Superior temporal gyrus (tissue), 1 donor: Measurements from ENCODE around the gene F13A1.

Experiments used
- DNase-seq: peaks from one replicate; pipeline ENCODE4 v3.0.0-alpha.2; 2016; ENCODE audit errors: extremely low spot score

Gene F13A1

DNA sequence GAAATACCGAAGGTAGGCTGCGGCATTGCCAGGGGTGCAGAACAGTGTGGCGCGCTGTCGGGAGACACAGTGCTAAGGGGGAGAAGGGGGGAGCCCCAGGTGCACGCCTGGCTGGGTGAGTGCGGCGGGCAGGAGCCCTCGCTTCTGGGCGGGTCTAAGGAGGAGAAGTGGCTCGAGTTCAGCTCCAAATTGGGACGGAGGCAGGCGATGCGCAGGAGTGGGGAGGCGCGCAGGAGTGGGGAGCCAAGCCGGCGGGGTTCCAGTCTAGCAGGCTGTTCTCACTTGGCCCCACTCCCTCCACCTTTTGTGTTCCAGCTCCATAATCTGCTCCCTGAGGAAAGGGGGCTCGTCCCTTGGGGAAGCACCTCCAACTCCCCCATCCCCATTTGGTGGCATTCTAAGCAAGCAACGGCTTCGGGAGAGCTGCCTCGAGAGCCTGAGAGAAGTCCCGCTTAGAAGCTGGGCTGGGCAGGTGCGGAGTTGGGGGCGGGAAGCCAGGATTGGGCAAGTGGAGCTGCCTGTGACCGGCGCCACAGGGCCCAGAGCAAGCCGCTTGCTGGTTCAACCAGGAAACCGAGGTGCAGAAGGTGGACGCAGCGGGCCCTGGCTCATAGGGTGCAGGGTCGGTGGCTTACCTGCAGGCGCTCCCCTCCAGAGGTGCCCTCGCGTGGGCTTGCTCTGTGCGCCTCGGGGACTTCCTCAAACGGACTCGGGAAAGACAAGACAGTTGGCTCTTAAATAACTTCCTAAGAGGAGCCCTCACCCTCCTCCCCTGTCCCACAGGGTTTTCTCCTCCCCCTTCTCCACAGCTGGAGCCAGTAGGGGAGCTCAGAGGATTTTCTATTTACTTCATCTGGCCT, at the start of gene F13A1:
Gene F13A1 (minus strand): TSS at position 711 of the 860 bp plus-strand sequence. CDS start 1,998 bp downstream, outside the sequence.
- no peak for DNase-seq

DNA sequence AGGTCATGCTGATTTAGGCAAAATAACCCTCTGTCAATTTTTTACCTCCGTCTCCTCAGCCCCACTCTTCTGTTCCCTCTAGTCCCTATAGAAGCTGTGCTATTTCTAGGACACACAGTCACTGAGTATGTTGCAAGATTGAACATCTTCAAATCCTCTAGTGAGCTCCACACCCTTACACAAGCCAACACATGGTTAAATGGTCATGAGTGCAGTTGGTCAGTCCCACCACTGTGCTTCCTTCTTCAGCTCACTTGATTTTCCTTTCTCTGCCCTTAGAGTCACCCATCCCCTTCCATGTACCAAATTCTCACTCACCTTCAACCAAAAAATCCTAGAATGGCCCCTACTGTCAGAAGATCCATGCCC, 48.2 kb upstream of the F13A1 start:
- DNase-seq, result no peak

DNA sequence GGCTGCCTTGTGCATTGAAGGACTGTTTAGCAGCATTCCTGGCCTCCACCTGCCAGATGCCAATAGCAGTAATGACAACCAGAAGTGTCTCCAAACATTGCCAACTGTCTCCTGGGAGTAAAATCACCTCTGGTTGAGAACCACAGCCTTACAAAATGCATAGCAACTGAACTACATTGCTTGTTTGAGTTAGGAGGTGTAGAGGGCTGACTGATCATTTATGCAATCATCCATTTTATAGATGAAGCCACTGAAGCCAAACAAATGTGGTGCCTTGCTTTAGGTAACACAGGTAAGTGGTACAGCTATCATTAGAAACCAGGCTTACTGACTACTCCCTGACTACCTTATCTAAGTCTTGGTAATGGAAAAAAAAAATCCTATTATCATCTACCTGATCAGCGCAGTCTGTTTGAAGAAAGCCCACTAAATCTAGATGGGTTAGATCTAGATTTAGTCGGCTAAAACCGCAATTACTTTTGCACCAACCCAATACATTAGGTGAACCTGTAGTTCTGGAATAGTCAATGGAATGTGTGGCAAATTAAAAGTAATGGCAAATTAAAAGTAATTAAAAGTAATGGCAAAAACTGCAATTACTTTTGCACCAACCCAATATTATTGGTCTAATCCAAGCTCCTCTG, 47.7 kb upstream of the F13A1 start:
- DNase-seq, result no peak

- no peak for DNase-seq
These were observed 46.3 kb upstream of the F13A1 start for GRCh38 chr6:6366803-6367202.

DNA sequence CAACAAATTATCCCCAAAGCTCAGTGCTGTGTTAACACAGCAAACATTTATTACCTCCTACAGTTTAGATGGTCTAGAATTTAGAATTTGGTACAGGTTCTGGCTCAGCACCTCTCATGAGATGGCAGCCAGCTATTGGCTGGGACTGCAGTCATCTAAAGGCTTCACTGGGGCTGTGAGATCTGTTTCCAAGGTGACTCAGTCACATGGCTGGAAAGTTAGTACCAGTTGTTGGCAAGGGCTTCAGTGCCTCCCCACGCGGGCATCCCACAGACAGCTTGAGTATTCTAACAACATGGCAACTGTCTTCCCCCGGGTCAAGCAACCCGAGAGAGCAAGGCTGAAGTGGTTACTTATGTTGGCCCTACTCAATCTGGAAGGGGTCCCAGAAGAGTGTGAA, 44.8 kb upstream of the F13A1 start:
- no peak for DNase-seq

DNA sequence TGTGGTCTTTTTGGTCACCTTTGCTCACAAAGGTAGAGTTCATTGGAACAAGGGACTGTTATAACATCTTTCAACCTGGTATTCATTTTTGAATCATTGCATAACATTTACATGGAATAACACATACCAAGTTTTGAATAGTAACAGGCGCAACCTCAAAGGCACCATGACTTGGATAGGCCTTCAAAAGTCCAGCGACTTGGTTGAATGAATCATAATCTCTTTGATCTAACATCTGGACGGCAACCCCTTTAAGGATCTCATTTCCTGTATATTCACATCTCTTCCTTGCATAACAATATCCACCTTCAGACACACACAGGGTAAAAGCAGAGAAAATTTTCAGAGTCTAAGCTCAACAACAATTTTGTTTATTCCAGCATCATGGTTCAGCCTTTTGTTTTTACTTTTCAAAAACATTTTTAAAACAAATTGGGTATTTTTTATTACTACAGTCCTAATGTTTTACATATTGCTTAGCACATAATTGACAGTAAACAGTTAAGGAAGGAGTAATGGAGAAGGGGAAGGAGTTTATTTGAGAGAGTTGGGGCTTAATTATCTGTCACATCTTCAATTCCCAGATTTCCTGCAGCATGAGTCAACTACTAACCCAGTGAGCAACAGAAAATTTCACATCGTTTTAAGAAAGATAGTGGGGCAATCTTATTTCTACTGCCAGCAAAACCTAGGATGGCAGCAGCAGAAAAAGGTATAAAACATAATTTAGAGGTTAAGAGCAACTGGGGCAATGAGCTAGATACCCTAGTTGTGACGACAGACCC, 41.8 kb upstream of the F13A1 start:
- no peak for DNase-seq

DNA sequence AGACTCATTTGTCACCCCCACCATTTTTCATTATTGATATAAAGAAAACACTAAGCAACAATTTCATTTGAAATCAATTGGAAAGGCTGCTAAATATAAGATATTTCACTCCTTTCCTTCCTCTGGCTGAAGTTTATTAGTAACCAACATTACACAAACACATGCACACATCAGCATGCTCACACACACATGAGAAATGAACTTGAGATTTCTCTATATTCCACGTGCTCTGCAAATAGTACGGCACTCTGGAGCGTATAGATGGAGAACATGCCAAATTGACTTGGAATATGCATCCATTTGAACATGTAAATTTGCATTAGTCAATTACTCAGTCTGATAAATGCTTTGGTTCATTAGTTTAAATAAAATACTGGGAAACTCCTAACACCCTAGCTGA, 37.1 kb upstream of the F13A1 start:
- no peak for DNase-seq

- no peak for DNase-seq
These were observed 36.6 kb upstream of the F13A1 start for GRCh38 chr6:6357032-6357431.

GRCh38 chr6:6352772-6353171, 32.3 kb upstream of the F13A1 start:
- DNase-seq, result no peak

DNA sequence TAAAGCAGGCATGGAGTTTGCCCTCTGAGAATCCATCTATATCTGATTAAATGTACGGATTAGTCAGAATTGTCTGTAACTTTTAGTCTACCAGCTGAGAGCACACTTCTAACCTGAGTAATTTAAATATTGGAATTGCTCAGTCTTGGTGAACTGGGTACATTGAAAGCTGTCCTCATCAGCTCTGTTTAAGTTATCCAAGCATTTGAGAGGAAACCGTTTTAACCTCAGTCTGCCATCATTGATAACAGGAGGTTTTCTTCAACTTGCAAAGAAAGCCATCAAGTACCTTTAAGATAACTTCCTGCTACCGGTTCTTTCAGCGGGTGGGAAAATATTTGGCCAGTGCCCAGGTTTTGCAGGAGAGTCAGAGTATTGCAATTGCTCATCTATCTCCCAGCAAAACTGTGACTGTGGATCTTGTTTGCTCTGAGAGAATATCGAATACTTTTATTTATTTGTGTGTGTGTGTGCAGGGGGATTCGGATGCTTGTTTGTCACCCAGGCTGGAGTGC, 31.1 kb upstream of the F13A1 start:
- DNase-seq, result no peak

DNA sequence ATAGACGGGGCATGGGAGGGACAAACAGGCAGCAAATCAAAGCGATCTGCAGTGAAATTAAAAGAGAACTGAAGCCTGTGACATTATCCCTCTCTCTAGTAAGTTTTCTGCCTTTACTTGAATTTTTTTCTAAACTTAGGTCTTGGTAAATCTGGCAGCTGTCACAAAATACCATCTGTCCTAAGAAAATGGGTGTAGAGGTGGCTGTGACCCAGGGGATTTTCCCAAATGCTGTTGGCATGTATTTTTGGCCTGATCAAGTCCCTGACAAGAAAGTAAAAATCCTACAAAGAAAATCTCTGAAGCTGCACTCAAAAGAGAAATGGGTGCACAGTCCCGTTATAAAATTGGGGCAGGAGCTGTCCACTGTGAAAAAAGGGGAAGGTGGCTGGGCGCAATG, 30.2 kb upstream of the F13A1 start:
- DNase-seq, result no peak

- DNase-seq, result no peak
These were observed 27.8 kb upstream of the F13A1 start for GRCh38 chr6:6348256-6348655.

DNA sequence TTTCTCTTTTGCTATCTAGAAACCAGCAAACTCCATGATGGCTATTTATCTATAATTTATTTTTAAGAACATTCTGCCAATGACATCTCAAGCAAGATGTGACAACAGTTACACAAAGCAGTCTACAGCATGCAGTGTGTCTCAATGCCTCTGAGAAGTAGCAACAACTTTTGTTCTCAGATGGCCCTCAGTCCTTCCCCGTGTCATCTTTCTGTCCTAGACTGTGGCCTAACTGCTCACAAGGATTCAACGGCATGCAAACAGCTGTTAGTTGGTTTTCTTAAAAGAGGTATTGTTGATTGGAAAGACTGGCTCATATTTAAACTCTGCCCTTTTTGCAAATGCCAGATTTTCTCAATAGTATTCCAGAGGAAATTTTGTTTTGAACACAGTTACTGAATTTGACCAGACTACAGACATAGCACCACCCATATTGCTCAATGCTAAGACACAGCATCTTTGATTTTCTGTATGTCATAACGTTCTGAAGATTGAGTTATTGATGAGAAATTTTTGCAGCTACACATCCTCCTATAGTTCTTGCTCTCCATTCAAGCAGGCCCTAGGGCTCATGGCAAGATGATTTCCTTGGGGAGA, 26.1 kb upstream of the F13A1 start:
- DNase-seq, result no peak

GRCh38 chr6:6333501-6333900, 13.0 kb upstream of the F13A1 start:
- no peak for DNase-seq

DNA sequence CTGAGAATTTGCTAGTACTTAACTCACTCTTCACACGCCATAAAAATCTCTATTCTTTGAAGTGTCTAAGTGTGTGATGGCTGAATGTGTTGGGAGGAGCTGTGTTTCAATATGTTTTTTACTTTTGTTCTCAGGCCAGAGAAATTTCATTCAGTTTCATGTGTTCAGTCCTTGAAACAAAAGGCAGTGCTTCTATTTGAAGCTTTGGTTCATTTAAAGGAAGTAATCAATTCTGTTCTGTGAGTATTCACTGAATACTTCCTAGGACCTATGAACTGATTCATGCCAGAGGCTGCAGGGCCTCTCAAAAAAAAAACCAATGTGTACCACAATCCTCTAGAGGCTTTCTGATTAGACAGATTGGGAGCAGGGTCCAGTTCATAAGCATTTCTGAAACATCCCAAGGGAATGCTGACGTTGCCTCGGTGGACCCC, 12.4 kb upstream of the F13A1 start:
- no peak for DNase-seq

GRCh38 chr6:6331946-6332601, 11.6 kb upstream of the F13A1 start:
- DNase-seq, result no peak

DNA sequence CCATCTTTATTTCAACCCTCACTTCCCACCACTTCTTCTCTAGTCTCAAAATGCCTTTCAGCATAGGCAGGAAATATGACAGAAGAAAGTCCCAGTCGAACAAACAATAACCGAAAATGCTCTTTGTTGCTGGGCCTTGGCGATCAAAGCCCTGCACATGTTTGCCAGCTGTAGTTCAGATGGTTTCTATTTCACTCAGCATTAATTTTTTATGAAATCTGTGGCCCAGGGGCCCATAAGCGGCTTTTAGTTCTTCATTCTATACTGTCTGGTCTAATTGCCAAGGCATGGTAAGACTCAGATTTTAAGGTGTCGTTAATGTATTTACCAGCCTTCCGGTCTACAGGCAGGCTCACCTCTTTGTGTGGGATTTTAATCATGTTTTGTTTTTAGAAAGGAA, 10.9 kb upstream of the F13A1 start:
- no peak for DNase-seq

DNA sequence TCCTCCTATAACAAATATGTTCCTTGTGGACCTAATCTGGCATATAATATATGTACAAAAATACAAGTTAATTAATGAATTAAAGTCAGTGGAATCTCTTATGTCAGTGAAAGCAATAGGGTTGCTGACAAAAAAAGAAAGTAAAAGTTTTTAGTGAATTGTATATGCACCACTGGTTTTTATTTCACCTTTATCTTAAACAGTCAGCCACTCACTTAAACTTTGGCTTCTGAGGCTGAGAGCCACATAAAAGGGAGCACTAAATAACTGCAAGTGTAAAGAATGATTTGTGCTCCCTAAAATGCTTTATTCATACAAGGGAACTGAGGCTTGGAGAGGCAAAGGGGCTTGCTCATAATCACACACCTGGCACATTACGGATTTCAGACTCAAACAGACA, 9.9 kb upstream of the F13A1 start:
- no peak for DNase-seq

DNA sequence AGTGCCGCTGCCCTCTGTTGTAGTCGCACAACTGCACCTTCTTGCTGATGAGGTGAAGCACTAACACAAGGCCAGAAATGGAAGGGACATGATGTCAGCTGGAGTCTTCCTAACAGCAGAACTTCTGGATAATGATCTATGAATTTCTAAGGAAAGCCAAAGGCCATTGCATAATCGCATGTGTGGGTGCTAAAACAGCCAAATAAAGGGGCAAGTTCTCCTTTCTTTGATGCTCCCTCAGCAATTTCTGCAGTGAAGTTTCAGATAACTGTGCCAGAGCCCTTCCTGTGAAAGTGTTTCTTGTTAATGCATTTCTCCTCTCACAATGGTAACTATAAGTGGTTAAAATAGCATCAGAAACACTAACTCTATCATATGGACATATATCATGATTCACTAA, 8.0 kb upstream of the F13A1 start:
- no peak for DNase-seq

DNA sequence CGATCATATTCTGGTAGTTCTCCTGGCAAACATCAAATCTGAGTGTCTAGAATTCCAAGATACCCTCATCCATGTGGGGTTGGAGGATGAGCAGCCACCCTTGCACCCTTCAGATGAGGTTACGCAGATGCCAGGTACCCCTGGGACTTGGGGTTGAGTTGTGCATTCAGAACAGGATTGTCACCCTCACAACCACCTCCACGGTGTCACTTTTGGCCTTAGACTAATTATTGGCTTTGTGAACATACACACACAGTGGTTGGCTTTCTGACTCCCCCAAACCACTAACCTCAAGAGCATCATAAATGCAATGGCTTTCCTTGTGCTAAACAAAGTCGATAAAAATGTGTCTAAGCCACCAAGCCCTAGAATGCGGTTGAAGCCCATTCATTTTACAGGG, 2.9 kb upstream of the F13A1 start:
- DNase-seq, result no peak

- no peak for DNase-seq
These were observed 439 bp upstream of the F13A1 start for GRCh38 chr6:6320901-6321300.
